ENCODE data around the gene GRIP2. TPM values are rescaled to one million over a fixed set of nuclear protein-coding genes. Genes with fewer than 3 reads are reported as not detected.

Gene GRIP2
- total RNA-seq, 3 donors from 2014 or later (not counting 1 experiment from before 2014, with no cell fraction given) = not detected

DNA sequence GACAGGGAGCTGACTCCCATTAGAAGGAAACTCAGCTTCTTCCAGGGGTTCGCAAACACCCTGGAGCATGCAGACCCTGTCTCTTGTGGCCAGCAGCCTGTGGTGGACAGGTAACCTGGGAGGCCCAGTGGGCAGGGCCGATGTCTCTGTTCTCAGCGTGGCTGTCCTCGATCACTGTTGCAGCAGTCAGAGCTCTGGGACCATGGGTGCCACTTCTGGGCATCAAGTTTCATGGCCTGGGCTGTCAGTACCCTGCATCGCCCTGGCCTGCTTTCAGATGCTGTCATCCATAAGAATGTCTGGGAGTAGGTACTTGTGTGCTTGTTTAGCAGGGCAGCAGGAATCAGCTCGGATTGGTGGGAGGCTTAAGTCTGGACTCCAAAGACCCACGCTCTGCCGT, 83.3 kb downstream of the GRIP2 start:
- Histone ChIP-seq H3K4me3 (ENCODE audit: low read length) (no peak overlapping the region), H3K9me3 (ENCODE audit: control insufficient read depth, insufficient read depth, low read length) (no peaks in the 10 kb centered on the region), H3K27ac (ENCODE audit: low read length) (no peak overlapping the region), H3K36me3 (ENCODE audit: control insufficient read depth, insufficient read depth, low read length) (no peaks in the 10 kb centered on the region), H3K4me1 (ENCODE audit: control insufficient read depth, insufficient read depth, low read length) (peaks cover 8% of the 10 kb centered on the region), H3K27me3 (ENCODE audit: control insufficient read depth, insufficient read depth, low read length) (no peaks in the 10 kb centered on the region)
- no peak for TF ChIP-seq CTCF (IDR thresholded peaks at IDR 0.05)
- ATAC-seq (no peak), DNase-seq (no peak)
- WGBS (ENCODE audit: insufficient coverage) = 97% methylated on average over 8 of the region's 8 CpGs
- H3K36me3 Mint-ChIP-seq = no peaks in the 10 kb centered on the region
- intact Hi-C loops (cut with micrococcal nuclease) = no loop called here
- H3K9me3 Mint-ChIP-seq = no peaks in the 10 kb centered on the region
- no peak overlapping the region for H3K27ac Mint-ChIP-seq
- peaks cover 7 to 10% of the 10 kb centered on the region in 2 donors for H3K4me1 Mint-ChIP-seq
- H3K27me3 Mint-ChIP-seq (ENCODE audit: low read depth in 2 of 2) = no peaks in the 10 kb centered on the region
- no peak overlapping the region for H3K4me3 Mint-ChIP-seq

GRCh38 chr3:14455571-14456317, 84.4 kb downstream of the GRIP2 start:
- Histone ChIP-seq H3K27me3 (ENCODE audit: control insufficient read depth, insufficient read depth, low read length) (no peaks in the 10 kb centered on the region), H3K4me3 (ENCODE audit: low read length) (no peak overlapping the region), H3K27ac (ENCODE audit: low read length) (no peak overlapping the region), H3K4me1 (ENCODE audit: control insufficient read depth, insufficient read depth, low read length) (no peaks in the 10 kb centered on the region), H3K36me3 (ENCODE audit: control insufficient read depth, insufficient read depth, low read length) (peaks cover 6% of the 10 kb centered on the region), H3K9me3 (ENCODE audit: control insufficient read depth, insufficient read depth, low read length) (no peaks in the 10 kb centered on the region)
- no peak for DNase-seq
- no peak for ATAC-seq
- H3K27ac Mint-ChIP-seq = peak overlapping the region in 1 of 2 donors; percentile 11
- no peak overlapping the region for H3K4me3 Mint-ChIP-seq
- intact Hi-C loops (cut with micrococcal nuclease) = no loop called here
- TF ChIP-seq CTCF (IDR thresholded peaks at IDR 0.05) = no peak
- no peaks in the 10 kb centered on the region for H3K27me3 Mint-ChIP-seq (ENCODE audit: low read depth in 2 of 2)
- H3K4me1 Mint-ChIP-seq = peaks cover 7 to 9% of the 10 kb centered on the region in 2 donors
- WGBS (ENCODE audit: insufficient coverage) = 92% methylated on average over 6 of the region's 6 CpGs
- no peaks in the 10 kb centered on the region for H3K9me3 Mint-ChIP-seq
- H3K36me3 Mint-ChIP-seq = peaks cover 7% of the 10 kb centered on the region

DNA sequence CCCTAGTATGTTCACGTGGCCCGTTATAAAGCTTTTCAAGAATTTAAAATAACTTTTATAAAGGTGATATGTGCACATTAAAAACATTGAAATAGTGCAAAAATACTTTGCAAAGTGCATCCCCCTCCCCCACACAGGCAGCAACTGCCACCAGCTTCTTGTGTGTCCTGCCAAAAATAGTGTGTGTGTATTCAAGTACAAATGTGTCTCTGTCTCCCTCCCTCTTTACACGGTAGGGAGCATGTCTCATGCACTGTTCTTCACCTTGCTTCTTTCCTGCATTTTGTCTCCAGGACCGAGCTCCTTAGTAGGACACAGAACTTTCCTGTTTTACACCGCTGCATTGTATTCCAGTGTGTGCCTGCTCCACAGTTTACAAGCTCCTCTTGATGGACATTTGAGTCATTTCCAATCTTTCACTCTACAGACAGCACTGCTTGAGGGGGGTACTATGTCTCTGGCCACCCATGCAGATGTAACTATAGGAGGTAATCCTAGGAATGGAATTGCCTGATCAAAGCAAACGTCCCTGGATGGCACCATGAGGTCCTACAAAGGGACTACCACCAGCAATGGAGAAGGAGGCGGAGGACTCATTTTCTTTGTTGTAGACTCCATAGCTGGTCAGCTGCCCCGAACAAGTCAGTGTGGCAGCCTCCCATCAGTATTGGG, 85.4 kb downstream of the GRIP2 start:
- Histone ChIP-seq H3K4me1 (ENCODE audit: control insufficient read depth, insufficient read depth, low read length) (no peaks in the 10 kb centered on the region), H3K27ac (ENCODE audit: low read length) (no peak overlapping the region), H3K36me3 (ENCODE audit: control insufficient read depth, insufficient read depth, low read length) (peaks cover 14% of the 10 kb centered on the region), H3K27me3 (ENCODE audit: control insufficient read depth, insufficient read depth, low read length) (no peaks in the 10 kb centered on the region), H3K4me3 (ENCODE audit: low read length) (no peak overlapping the region), H3K9me3 (ENCODE audit: control insufficient read depth, insufficient read depth, low read length) (no peaks in the 10 kb centered on the region)
- TF ChIP-seq CTCF (IDR thresholded peaks at IDR 0.05) = no peak
- intact Hi-C loops (cut with micrococcal nuclease) = no loop called here
- Mint-ChIP-seq H3K4me3 (no peak overlapping the region), H3K27me3 (ENCODE audit: low read depth in 2 of 2) (no peaks in the 10 kb centered on the region), H3K27ac (no peak overlapping the region), H3K36me3 (peaks cover 8% of the 10 kb centered on the region), H3K4me1 (no peaks in the 10 kb centered on the region), H3K9me3 (no peaks in the 10 kb centered on the region)
- no peak for ATAC-seq
- 92% methylated on average over 6 of the region's 8 CpGs for WGBS (ENCODE audit: insufficient coverage)
- DNase-seq = no peak

Measured in natural killer cell (primary cell).